GM19023 (cell line): Measurements from ENCODE around the gene PDGFC.

Source experiments
- ATAC-seq: cut with Tn5 transposase; IDR thresholded peaks from one replicate; pipeline ENCODE4 v1.9.1; 2021; ENCODE audit warnings: mild to moderate bottlenecking, moderate library complexity; ENCODE audit not compliant: unreplicated experiment

PDGFC gene

GRCh38 chr4:156756118-156756517 lies 215.5 kb downstream of the PDGFC start:
- no peak for ATAC-seq

- ATAC-seq, result no peak
These were observed 216.6 kb downstream of the PDGFC start for GRCh38 chr4:156754832-156755570.

GRCh38 chr4:156751486-156751885 lies 220.1 kb downstream of the PDGFC start:
- no peak for ATAC-seq

- no peak for ATAC-seq
These were observed 221.9 kb downstream of the PDGFC start for GRCh38 chr4:156749426-156750403.

GRCh38 chr4:156746111-156746510 lies 225.5 kb downstream of the PDGFC start:
- ATAC-seq, result no peak

- no peak for ATAC-seq
These were observed 232.8 kb downstream of the PDGFC start for GRCh38 chr4:156738766-156739165.

GRCh38 chr4:156734965-156735895 lies 236.4 kb downstream of the PDGFC start:
- no peak for ATAC-seq

- ATAC-seq, result no peak
These were observed 238.0 kb downstream of the PDGFC start for GRCh38 chr4:156733582-156733981.

GRCh38 chr4:156732634-156733033 lies 239.0 kb downstream of the PDGFC start:
- no peak for ATAC-seq

- no peak for ATAC-seq
These were observed 242.2 kb downstream of the PDGFC start for GRCh38 chr4:156729416-156729815.

- no peak for ATAC-seq
These were observed 246.3 kb downstream of the PDGFC start for GRCh38 chr4:156725257-156725656.

GRCh38 chr4:156723951-156724668 lies 247.5 kb downstream of the PDGFC start:
- ATAC-seq, result no peak

- ATAC-seq, result no peak
These were observed 253.4 kb downstream of the PDGFC start for GRCh38 chr4:156718226-156718625.

GRCh38 chr4:156711193-156711590 lies 260.4 kb downstream of the PDGFC start:
- no peak for ATAC-seq
